Panc1 (cell line): Measurements from ENCODE around the gene SLC66A2. TPM values are rescaled to one million over a fixed set of nuclear protein-coding genes. Genes with fewer than 3 reads are reported as not detected.

Experiments used
- ATAC-seq: fragments of 200-7000 bp; cut with Tn5 transposase; 2 replicates; pipeline ENCODE4 v1.9.1; 2020; ENCODE audit warnings: mild to moderate bottlenecking, moderate library complexity
- BruUV-seq: library from RNA; stranded (reverse); fragments of 400-500 nt; replicated peaks from 2 replicates; lab custom pipeline; 2021; lab: Mats Ljungman, UMichigan
- CTCF ChIA-PET: fragments of 300-600 bp; sonication (Branson Sonifier 250); formaldehyde crosslinking; loops from one replicate; lab custom pipeline; 2022; ENCODE audit warnings: antibody characterized with exemption; lab: Charles Lee
- POLR2A ChIA-PET: fragments of 300-600 bp; sonication (Branson Sonifier 250); formaldehyde crosslinking; loops from one replicate; lab custom pipeline; 2022; ENCODE audit warnings: antibody characterized with exemption; lab: Charles Lee
- DNase-seq: peaks from one replicate; pipeline ENCODE4 v3.0.0-alpha.2; 2010; ENCODE audit warnings: low read depth, low spot score
- H3K27ac ChIP-seq: 2 replicates; pipeline ENCODE4 v1.5.1; 2011; ENCODE audit warnings: mild to moderate bottlenecking, low read length, inconsistent platforms
- H3K27me3 ChIP-seq: fragments of 200-500 bp; sonication (Bioruptor generic); 2 replicates; pipeline ENCODE4 v1.6.0; 2014; ENCODE audit warnings: low read length, inconsistent platforms; ENCODE audit not compliant: control insufficient read depth, insufficient read depth
- H3K36me3 ChIP-seq: fragments of 200-500 bp; sonication (Bioruptor generic); 2 replicates; pipeline ENCODE4 v1.5.1; 2014; ENCODE audit warnings: inconsistent platforms, mild to moderate bottlenecking, low read length, moderate library complexity; ENCODE audit not compliant: control insufficient read depth, insufficient read depth
- H3K4me1 ChIP-seq: 2 replicates; pipeline ENCODE4 v1.5.1; 2011; ENCODE audit warnings: inconsistent platforms, mild to moderate bottlenecking, low read length, moderate library complexity; ENCODE audit not compliant: control insufficient read depth, insufficient read depth
- H3K4me3 ChIP-seq, 2 experiments: 2 replicates each; pipeline ENCODE4 v1.5.1; 2011 to 2012; ENCODE audit warnings: low read depth in 2 of 2, low read length in 2 of 2, mild to moderate bottlenecking in 2 of 2, inconsistent platforms in 1 of 2, moderate library complexity in 1 of 2
- H3K9me3 ChIP-seq: fragments of 200-500 bp; sonication (Bioruptor generic); 2 replicates; pipeline ENCODE4 v1.5.1; 2014; ENCODE audit warnings: low read depth, mild to moderate bottlenecking, inconsistent platforms, low read length, moderate library complexity; ENCODE audit not compliant: control insufficient read depth, insufficient read depth
- POLR2AphosphoS5 ChIP-seq: IDR thresholded peaks from 2 replicates; pipeline ENCODE4 v1.6.1; 2012; ENCODE audit warnings: mild to moderate bottlenecking, low read depth, low read length, moderate library complexity
- SIN3A ChIP-seq: IDR thresholded peaks from 2 replicates; pipeline ENCODE4 v1.6.1; 2012; ENCODE audit warnings: low read depth, mild to moderate bottlenecking, low read length, moderate library complexity, borderline replicate concordance; ENCODE audit not compliant: insufficient read depth
- TCF7L2 ChIP-seq: IDR thresholded peaks from 2 replicates; pipeline ENCODE4 v1.6.1; 2011; ENCODE audit warnings: mild to moderate bottlenecking, low read depth, low read length, inconsistent platforms
- in situ Hi-C: cut with HindIII; loops from 2 replicates; pipeline ENCODE4 v1.10.0; 2016; ENCODE audit warnings: low sequenced_read_pairs, low pct_unique_long_range_greater_than_20kb
- intact Hi-C: fragments of 100-400 bp; cut with micrococcal nuclease; formaldehyde crosslinking; loops from one replicate; pipeline ENCODE4 v1.10.0; 2022; ENCODE audit not compliant: unreplicated experiment
- total RNA-seq: library from RNA; stranded (reverse); gene quantifications from one replicate; pipeline ENCODE4 v1.2.1, GENCODE V29; 2021; ENCODE audit not compliant: unreplicated experiment
- TF ChIP-seq, protein P1 (sequence below), 2 experiments: IDR thresholded peaks; 2 replicates each; pipeline ENCODE4 v1.6.1; 2011 to 2012; ENCODE audit warnings: low read depth in 2 of 2, control low read depth in 1 of 2, low read length in 1 of 2, mild to moderate bottlenecking in 1 of 2, moderate library complexity in 1 of 2; ENCODE audit not compliant: insufficient read depth in 1 of 2
- TF ChIP-seq, protein P2 (sequence below): fragments of 450-650 bp; IDR thresholded peaks from 2 replicates; pipeline ENCODE4 v1.5.1; 2017; ENCODE audit warnings: mild to moderate bottlenecking

SLC66A2 gene
- total RNA-seq, 1 experiment from 2014 or later, result 92.5 TPM

DNA sequence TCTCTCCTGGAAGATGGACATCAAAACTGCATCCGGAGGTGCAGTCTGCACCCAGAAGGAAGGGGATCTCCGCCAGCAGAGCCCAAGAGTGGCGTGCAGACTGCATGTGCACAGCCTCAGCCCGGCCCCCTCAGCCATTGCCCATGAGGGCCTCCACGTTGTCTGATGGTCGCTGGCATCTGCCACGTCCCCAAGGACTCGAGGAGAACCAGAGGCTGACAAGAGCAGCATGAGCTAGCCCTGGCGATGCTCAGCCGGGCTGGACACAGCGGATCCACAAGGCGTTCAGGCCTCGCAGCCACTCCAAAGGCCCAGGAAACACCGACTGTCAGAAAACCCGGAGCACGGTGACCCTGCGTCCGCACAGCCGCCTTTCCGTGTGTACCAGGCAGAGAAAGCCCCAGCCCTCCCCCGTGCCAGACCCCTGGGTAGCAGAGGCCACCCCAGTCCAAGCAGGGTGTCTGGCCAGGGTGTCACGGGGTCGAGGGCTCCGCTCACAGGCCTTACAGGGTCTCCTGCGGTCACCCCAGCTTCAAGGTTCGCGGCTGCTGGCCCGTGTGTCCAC lies 48.3 kb downstream of the SLC66A2 start:
- in situ Hi-C loops, result no loop called here

DNA sequence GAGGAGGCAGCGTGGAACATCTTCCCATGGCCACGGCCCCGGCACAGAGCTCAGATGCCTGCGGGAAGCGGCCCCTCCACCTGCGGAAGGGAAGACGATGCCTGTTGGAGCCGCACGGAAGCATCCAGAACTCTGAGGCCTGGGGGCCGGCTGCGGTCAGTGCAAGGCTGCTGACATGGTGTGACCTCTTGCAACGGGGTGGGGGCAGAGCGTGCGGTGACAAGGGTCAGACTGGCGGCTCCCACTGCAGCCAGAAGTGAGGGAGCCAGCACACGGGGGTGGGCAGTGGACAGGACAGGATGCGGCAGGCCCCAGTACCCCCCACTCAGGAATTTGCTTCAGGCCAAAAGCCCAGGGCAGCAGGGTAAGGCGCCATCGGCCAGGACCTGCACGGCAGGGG lies 48.8 kb downstream of the SLC66A2 start:
- no TSS peak for BruUV-seq
- no peaks in the 10 kb centered on the region for H3K36me3 ChIP-seq
- TF ChIP-seq POLR2AphosphoS5, result no peak
- TF ChIP-seq, protein P1, sequence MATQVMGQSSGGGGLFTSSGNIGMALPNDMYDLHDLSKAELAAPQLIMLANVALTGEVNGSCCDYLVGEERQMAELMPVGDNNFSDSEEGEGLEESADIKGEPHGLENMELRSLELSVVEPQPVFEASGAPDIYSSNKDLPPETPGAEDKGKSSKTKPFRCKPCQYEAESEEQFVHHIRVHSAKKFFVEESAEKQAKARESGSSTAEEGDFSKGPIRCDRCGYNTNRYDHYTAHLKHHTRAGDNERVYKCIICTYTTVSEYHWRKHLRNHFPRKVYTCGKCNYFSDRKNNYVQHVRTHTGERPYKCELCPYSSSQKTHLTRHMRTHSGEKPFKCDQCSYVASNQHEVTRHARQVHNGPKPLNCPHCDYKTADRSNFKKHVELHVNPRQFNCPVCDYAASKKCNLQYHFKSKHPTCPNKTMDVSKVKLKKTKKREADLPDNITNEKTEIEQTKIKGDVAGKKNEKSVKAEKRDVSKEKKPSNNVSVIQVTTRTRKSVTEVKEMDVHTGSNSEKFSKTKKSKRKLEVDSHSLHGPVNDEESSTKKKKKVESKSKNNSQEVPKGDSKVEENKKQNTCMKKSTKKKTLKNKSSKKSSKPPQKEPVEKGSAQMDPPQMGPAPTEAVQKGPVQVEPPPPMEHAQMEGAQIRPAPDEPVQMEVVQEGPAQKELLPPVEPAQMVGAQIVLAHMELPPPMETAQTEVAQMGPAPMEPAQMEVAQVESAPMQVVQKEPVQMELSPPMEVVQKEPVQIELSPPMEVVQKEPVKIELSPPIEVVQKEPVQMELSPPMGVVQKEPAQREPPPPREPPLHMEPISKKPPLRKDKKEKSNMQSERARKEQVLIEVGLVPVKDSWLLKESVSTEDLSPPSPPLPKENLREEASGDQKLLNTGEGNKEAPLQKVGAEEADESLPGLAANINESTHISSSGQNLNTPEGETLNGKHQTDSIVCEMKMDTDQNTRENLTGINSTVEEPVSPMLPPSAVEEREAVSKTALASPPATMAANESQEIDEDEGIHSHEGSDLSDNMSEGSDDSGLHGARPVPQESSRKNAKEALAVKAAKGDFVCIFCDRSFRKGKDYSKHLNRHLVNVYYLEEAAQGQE (IDR thresholded peaks at IDR 0.05; ENCODE audit: insufficient read depth in 1 of 2, low read depth in 2 of 2, low read length in 1 of 2), result no peak
- TF ChIP-seq SIN3A, result no peak
- no peak for TF ChIP-seq TCF7L2
- TF ChIP-seq, protein P2, sequence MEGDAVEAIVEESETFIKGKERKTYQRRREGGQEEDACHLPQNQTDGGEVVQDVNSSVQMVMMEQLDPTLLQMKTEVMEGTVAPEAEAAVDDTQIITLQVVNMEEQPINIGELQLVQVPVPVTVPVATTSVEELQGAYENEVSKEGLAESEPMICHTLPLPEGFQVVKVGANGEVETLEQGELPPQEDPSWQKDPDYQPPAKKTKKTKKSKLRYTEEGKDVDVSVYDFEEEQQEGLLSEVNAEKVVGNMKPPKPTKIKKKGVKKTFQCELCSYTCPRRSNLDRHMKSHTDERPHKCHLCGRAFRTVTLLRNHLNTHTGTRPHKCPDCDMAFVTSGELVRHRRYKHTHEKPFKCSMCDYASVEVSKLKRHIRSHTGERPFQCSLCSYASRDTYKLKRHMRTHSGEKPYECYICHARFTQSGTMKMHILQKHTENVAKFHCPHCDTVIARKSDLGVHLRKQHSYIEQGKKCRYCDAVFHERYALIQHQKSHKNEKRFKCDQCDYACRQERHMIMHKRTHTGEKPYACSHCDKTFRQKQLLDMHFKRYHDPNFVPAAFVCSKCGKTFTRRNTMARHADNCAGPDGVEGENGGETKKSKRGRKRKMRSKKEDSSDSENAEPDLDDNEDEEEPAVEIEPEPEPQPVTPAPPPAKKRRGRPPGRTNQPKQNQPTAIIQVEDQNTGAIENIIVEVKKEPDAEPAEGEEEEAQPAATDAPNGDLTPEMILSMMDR, result no peak
- DNase-seq, result no peak
- ChIA-PET POLR2A (no interaction called here), CTCF (no interaction called here)
- peaks cover 11% of the 10 kb centered on the region for H3K9me3 ChIP-seq
- H3K4me1 ChIP-seq, result no peaks in the 10 kb centered on the region
- ATAC-seq, result no peak
- no peak overlapping the region for H3K4me3 ChIP-seq
- in situ Hi-C loops (no loop called here), intact Hi-C loops (no loop called here)
- no peak overlapping the region for H3K27ac ChIP-seq
- H3K27me3 ChIP-seq, result no peaks in the 10 kb centered on the region

More for the DNA sequence above, 48.3 kb downstream of the SLC66A2 start:
- no peak for TF ChIP-seq POLR2AphosphoS5
- TF ChIP-seq, protein P1 (IDR thresholded peaks at IDR 0.05; ENCODE audit: insufficient read depth in 1 of 2, low read depth in 2 of 2, low read length in 1 of 2), result no peak
- no peak for TF ChIP-seq TCF7L2
- TF ChIP-seq, protein P2, result no peak
- TF ChIP-seq SIN3A, result no peak
- Histone ChIP-seq H3K27ac (no peak overlapping the region), H3K27me3 (no peaks in the 10 kb centered on the region), H3K9me3 (peaks cover 6% of the 10 kb centered on the region), H3K4me3 (no peak overlapping the region), H3K4me1 (no peaks in the 10 kb centered on the region), H3K36me3 (no peaks in the 10 kb centered on the region)
- no TSS peak for BruUV-seq
- DNase-seq, result no peak
- ChIA-PET POLR2A (no interaction called here), CTCF (no interaction called here)
- intact Hi-C loops, result no loop called here
- no peak for ATAC-seq
